IMR-90 (cell line): Measurements from ENCODE around the gene GLG1. TPM values are rescaled to one million over a fixed set of nuclear protein-coding genes. Genes with fewer than 3 reads are reported as not detected.

Source experiments
- ATAC-seq: fragments of 200-7000 bp; cut with Tn5 transposase; 2 replicates; pipeline ENCODE4 v1.9.1; 2020; ENCODE audit warnings: low read depth, mild to moderate bottlenecking, moderate library complexity
- BruUV-seq: library from RNA; stranded (reverse); fragments of 400-500 nt; replicated peaks from 2 replicates; lab custom pipeline; 2021; lab: Mats Ljungman, UMichigan
- CTCF ChIA-PET: fragments of 300-600 bp; formaldehyde crosslinking; extraction: SDS; loops from one replicate; lab custom pipeline; 2021; ENCODE audit warnings: antibody characterized with exemption; lab: Yijun Ruan, JAX
- POLR2A ChIA-PET: fragments of 300-600 bp; sonication (Branson Sonifier 250); formaldehyde crosslinking; loops from one replicate; lab custom pipeline; 2022; ENCODE audit warnings: antibody characterized with exemption; ENCODE audit not compliant: unreplicated experiment; lab: Charles Lee
- DNase-seq: peaks from one replicate; pipeline ENCODE4 v3.0.0; 2013
- H2AFZ ChIP-seq: replicated peaks from 2 replicates; pipeline ENCODE3; 2013; ENCODE audit warnings: low read length, mild to moderate bottlenecking; ENCODE audit not compliant: poor library complexity
- H2AK5ac ChIP-seq: 2 replicates; pipeline ENCODE4 v1.6.1; 2013; ENCODE audit warnings: low read depth, low read length, inconsistent platforms
- H2AK9ac ChIP-seq: replicated peaks from 2 replicates; pipeline ENCODE3; 2013; ENCODE audit warnings: mild to moderate bottlenecking, low read depth, low read length, moderate library complexity; ENCODE audit not compliant: poor library complexity
- H2BK120ac ChIP-seq: 2 replicates; pipeline ENCODE4 v1.6.1; 2013; ENCODE audit warnings: low read depth, low read length, inconsistent platforms
- H2BK15ac ChIP-seq: 3 replicates; pipeline ENCODE4 v1.6.1; 2013; ENCODE audit warnings: low read depth, low read length, inconsistent platforms
- H2BK20ac ChIP-seq: 2 replicates; pipeline ENCODE4 v1.6.1; 2013; ENCODE audit warnings: low read depth, mild to moderate bottlenecking, inconsistent platforms, low read length, moderate library complexity
- H2BK5ac ChIP-seq: 2 replicates; pipeline ENCODE4 v1.6.1; 2013; ENCODE audit warnings: mild to moderate bottlenecking, low read depth, low read length, inconsistent platforms; ENCODE audit not compliant: poor library complexity, severe bottlenecking
- H3K14ac ChIP-seq: replicated peaks from 2 replicates; pipeline ENCODE4 v1.6.1; 2013; ENCODE audit warnings: low read depth, low read length, inconsistent platforms
- H3K18ac ChIP-seq: 2 replicates; pipeline ENCODE4 v1.6.1; 2013; ENCODE audit warnings: low read depth, low read length, control low read depth
- H3K23ac ChIP-seq: 2 replicates; pipeline ENCODE4 v1.6.1; 2013; ENCODE audit warnings: low read depth, low read length, inconsistent platforms
- H3K27ac ChIP-seq: 2 replicates; pipeline ENCODE4 v1.5.1; 2013; ENCODE audit warnings: mild to moderate bottlenecking, control low read depth, low read length; ENCODE audit not compliant: insufficient read depth
- H3K27me3 ChIP-seq: 2 replicates; pipeline ENCODE4 v1.6.1; 2013; ENCODE audit warnings: low read length; ENCODE audit not compliant: control insufficient read depth, insufficient read depth
- H3K36me3 ChIP-seq: 2 replicates; pipeline ENCODE4 v1.6.1; 2013; ENCODE audit warnings: low read length, mixed read lengths; ENCODE audit not compliant: control insufficient read depth, insufficient read depth
- H3K4ac ChIP-seq: 2 replicates; pipeline ENCODE4 v1.6.1; 2013; ENCODE audit warnings: low read depth, low read length, inconsistent platforms
- H3K4me1 ChIP-seq: 2 replicates; pipeline ENCODE4 v1.6.1; 2013; ENCODE audit warnings: low read length, mixed read lengths; ENCODE audit not compliant: control insufficient read depth, insufficient read depth
- H3K4me2 ChIP-seq: 2 replicates; pipeline ENCODE4 v1.6.1; 2013; ENCODE audit warnings: low read depth, mild to moderate bottlenecking, control low read depth, low read length, moderate library complexity
- H3K4me3 ChIP-seq: 2 replicates; pipeline ENCODE4 v1.5.1; 2013; ENCODE audit warnings: low read depth, mild to moderate bottlenecking, control low read depth, low read length, moderate library complexity; ENCODE audit not compliant: insufficient read depth
- H3K56ac ChIP-seq: 2 replicates; pipeline ENCODE4 v1.6.1; 2013; ENCODE audit warnings: low read length, inconsistent platforms; ENCODE audit not compliant: insufficient read depth; ENCODE audit errors: extremely low read depth
- H3K79me1 ChIP-seq, 2 experiments: 2 replicates each; pipeline ENCODE4 v1.6.1; 2013; ENCODE audit warnings: low read length in 2 of 2, inconsistent platforms in 1 of 2, low read depth in 1 of 2
- H3K9ac ChIP-seq: 2 replicates; pipeline ENCODE4 v1.6.1; 2013; ENCODE audit warnings: low read depth, low read length, control low read depth
- H3K9me1 ChIP-seq: 2 replicates; pipeline ENCODE4 v1.6.1; 2013; ENCODE audit warnings: low read length, inconsistent platforms; ENCODE audit not compliant: insufficient read depth
- H3K9me3 ChIP-seq: 2 replicates; pipeline ENCODE4 v1.6.1; 2013; ENCODE audit warnings: low read length; ENCODE audit not compliant: control insufficient read depth, insufficient read depth
- H4K20me1 ChIP-seq: 2 replicates; pipeline ENCODE4 v1.6.1; 2013; ENCODE audit warnings: low read length, inconsistent platforms; ENCODE audit not compliant: insufficient read depth
- H4K5ac ChIP-seq: 2 replicates; pipeline ENCODE4 v1.6.1; 2013; ENCODE audit warnings: mild to moderate bottlenecking, low read depth, low read length, control low read depth
- H4K8ac ChIP-seq, 2 experiments: 2 replicates each; pipeline ENCODE4 v1.6.1; 2013; ENCODE audit warnings: low read depth in 2 of 2, low read length in 2 of 2, control low read depth in 1 of 2, inconsistent platforms in 1 of 2
- H4K91ac ChIP-seq: 2 replicates; pipeline ENCODE4 v1.6.1; 2013; ENCODE audit warnings: low read depth, low read length, inconsistent platforms; ENCODE audit not compliant: insufficient read depth
- BHLHE40 ChIP-seq: fragments of 150-350 bp; IDR thresholded peaks from 2 replicates; pipeline ENCODE4 v1.6.1; 2016; ENCODE audit warnings: mild to moderate bottlenecking, low read depth, low read length
- FOS ChIP-seq: fragments of 150-350 bp; IDR thresholded peaks from 2 replicates; pipeline ENCODE4 v1.6.1; 2016; ENCODE audit warnings: low read depth, low read length
- MAZ ChIP-seq: IDR thresholded peaks from 2 replicates; pipeline ENCODE4 v1.6.1; 2012; ENCODE audit warnings: low read depth, mild to moderate bottlenecking, low read length, improper control_type of control experiment, moderate library complexity, borderline replicate concordance
- NFE2L2 ChIP-seq: fragments of 150-350 bp; IDR thresholded peaks from 2 replicates; pipeline ENCODE4 v1.6.1; 2016; ENCODE audit warnings: low read depth, mild to moderate bottlenecking, low read length
- RFX5 ChIP-seq: IDR thresholded peaks from 2 replicates; pipeline ENCODE4 v1.8.0; 2012; ENCODE audit warnings: low read depth, mild to moderate bottlenecking, low read length, moderate library complexity
- WGBS, 2 experiments: methylation state at CpG; one replicate each; pipeline versions ENCODE4 v1.1.5 to v1.1.7; 2013; ENCODE audit warnings: missing lambda C conversion rate in 2 of 2; ENCODE audit not compliant: insufficient read length in 1 of 2; ENCODE audit errors: extremely low coverage in 2 of 2; 5-methylcytosine and 5-hydroxymethylcytosine counted together
- dilution Hi-C: fragments of 300-500 bp; cut with HindIII; formaldehyde crosslinking; loops from one replicate; pipeline ENCODE4 v1.14.3; 2018; ENCODE audit warnings: low sequenced_read_pairs; ENCODE audit not compliant: unreplicated experiment
- in situ Hi-C: fragments of 300-500 bp; cut with MboI; formaldehyde crosslinking; loops from 3 replicates; pipeline ENCODE4 v1.14.3; 2019; ENCODE audit warnings: low sequenced_read_pairs, inconsistent platforms, mixed read lengths
- intact Hi-C: fragments of 100-400 bp; cut with micrococcal nuclease; formaldehyde crosslinking; loops from 2 replicates; pipeline ENCODE4 v1.10.0; 2022
- polyA plus RNA-seq, 3 experiments: library from polyadenylated mRNA; depleted of rRNA; stranded (reverse); fragments of >200 nt; gene quantifications; 2 replicates each; pipeline ENCODE4 v1.2.3, GENCODE V29; 2012; ENCODE audit warnings: low replicate concordance in 1 of 3
- total RNA-seq: library from RNA; depleted of rRNA; stranded (reverse); fragments of >200 nt; gene quantifications from 2 replicates; pipeline ENCODE4 v1.2.3, GENCODE V29; 2012
- TF ChIP-seq, protein P1 (sequence below): fragments of 150-350 bp; IDR thresholded peaks from 2 replicates; pipeline ENCODE4 v1.6.1; 2017; ENCODE audit warnings: mild to moderate bottlenecking, antibody characterized with exemption, low read length, low read depth

GLG1 gene
- total and polyA plus RNA-seq, 2 of the 4 experiments (the other 2 are of a cell fraction), result 91.0 to 107 TPM

DNA sequence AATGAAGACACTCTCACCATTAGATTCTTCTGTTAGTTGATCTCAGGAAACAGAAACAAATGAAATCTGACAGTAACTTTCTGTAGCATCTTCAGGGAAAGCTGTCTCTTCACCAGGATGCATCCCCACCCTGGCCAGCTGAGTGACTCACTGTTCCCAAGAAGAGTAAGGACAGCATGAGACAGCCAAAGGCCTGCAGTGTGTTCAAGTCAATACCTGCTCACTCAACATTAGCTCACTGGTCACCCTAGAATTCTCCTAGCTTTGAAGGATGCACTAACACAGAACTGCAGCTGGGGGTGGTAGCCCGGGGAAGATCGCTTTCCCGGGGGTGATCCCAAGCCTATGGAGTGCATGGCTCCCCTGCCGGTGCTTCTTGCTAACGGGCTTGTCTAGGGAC, 157.4 kb downstream of the GLG1 start (continued):
- TF ChIP-seq NFE2L2, result no peak
- TF ChIP-seq, protein P1, sequence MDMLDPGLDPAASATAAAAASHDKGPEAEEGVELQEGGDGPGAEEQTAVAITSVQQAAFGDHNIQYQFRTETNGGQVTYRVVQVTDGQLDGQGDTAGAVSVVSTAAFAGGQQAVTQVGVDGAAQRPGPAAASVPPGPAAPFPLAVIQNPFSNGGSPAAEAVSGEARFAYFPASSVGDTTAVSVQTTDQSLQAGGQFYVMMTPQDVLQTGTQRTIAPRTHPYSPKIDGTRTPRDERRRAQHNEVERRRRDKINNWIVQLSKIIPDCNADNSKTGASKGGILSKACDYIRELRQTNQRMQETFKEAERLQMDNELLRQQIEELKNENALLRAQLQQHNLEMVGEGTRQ, result no peak

DNA sequence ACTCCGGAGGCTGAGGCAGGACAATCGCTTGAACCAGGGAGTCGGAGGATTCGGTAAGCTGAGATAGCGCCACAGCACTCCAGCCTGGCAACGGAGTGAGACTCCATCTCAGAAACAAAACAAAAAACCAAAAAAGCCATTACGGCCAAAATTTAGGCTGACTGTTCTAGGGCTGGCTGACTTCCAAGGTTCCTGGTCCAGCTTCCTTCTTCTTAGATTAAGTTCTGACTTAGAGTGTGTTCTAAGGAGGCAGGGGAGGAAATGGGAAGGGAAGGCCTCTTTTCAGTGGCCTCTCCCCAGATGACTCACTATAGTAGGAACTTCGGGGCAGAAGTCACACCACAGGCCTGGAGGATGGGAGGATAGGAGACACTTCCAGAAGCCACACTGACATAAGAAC, 157.9 kb downstream of the GLG1 start:
- in situ Hi-C loops, result no loop called here
- no peak overlapping the region for H4K5ac ChIP-seq
- H3K9me1 ChIP-seq, result peaks cover 24% of the 10 kb centered on the region
- no peak overlapping the region for H2AK9ac ChIP-seq
- no peak overlapping the region for H3K4me3 ChIP-seq
- H3K36me3 ChIP-seq, result peaks cover 25% of the 10 kb centered on the region
- ChIA-PET CTCF (interaction anchor here (1.6 kb wide), 1 partner anchor 9 kb away, joined by 5 read pairs; no protein-coding TSS in a partner anchor), POLR2A (no interaction called here)
- H4K20me1 ChIP-seq, result peaks cover 13% of the 10 kb centered on the region; the same call in 1 of the 2 replicates
- H2BK20ac ChIP-seq, result no peak overlapping the region; the same call in 1 of the 2 replicates
- no TSS peak for BruUV-seq
- no peak overlapping the region for H3K18ac ChIP-seq
- no peaks in the 10 kb centered on the region for H3K27me3 ChIP-seq
- no peak overlapping the region; the same call in 2 of the 3 replicates for H2BK15ac ChIP-seq
- intact Hi-C loops, result no loop called here
- peak overlapping the region; percentile 55; the same call in 1 of the 2 replicates for H3K27ac ChIP-seq
- H3K79me1 ChIP-seq, result peaks cover 7 to 48% of the 10 kb centered on the region in 2 experiments; a peak in 3 of 4 replicates
- dilution Hi-C loops, result no loop called here
- peak overlapping the region; percentile 40 for H2AFZ ChIP-seq
- 95% methylated on average over 4 of the region's 8 CpGs; no CpG with 5 or more reads in 1 of the 2 experiments for WGBS, 2 experiments
- TF ChIP-seq FOS (peak; percentile 81), RFX5 (no peak), MAZ (peak; percentile 69; the same call in 1 of the 2 replicates), BHLHE40 (0 out of 2 replicates have a peak, but pooled peaks have one; percentile 7)
- H4K8ac ChIP-seq, result peak overlapping the region in 1 of 2 experiments; percentile 59; a peak in 1 of 4 replicates
- peak; percentile 98 for ATAC-seq
- peak; percentile 95 for DNase-seq
- H3K14ac ChIP-seq, result peak overlapping the region; percentile 41; the same call in 1 of the 2 replicates
- H2AK5ac ChIP-seq, result peak overlapping the region; percentile 58; the same call in 1 of the 2 replicates
- H2BK120ac ChIP-seq, result peak overlapping the region; percentile 55; the same call in 1 of the 2 replicates
- H3K9ac ChIP-seq, result no peak overlapping the region
- peak overlapping the region; percentile 35; the same call in 1 of the 2 replicates for H4K91ac ChIP-seq
- H3K4me1 ChIP-seq, result peaks cover 10% of the 10 kb centered on the region
- H2BK5ac ChIP-seq, result peak overlapping the region; percentile 44
- peak overlapping the region; percentile 70; the same call in 1 of the 2 replicates for H3K4ac ChIP-seq
- peak overlapping the region; percentile 37; the same call in 1 of the 2 replicates for H3K23ac ChIP-seq
- H3K4me2 ChIP-seq, result 0 out of 2 replicates have a peak overlapping the region, but pooled peaks have one; percentile 11
- no peak overlapping the region for H3K56ac ChIP-seq
- H3K9me3 ChIP-seq, result no peaks in the 10 kb centered on the region
